Activated CD8-positive, alpha-beta memory T cell treated with anti-CD3 and anti-CD28 coated beads for 1 hour (primary cell): ENCODE results near the gene AGAP1.

Experiments
- DNase-seq, 2 donors: peaks; one replicate each; pipeline ENCODE4 v3.0.0-alpha.2; 2020; ENCODE audit warnings: low read depth in 1 of 2; ENCODE audit errors: extremely low read depth in 1 of 2

AGAP1 gene

GRCh38 chr2:236101311-236101950 is 607.6 kb downstream of the AGAP1 start:
- DNase-seq, result no peak

GRCh38 chr2:236102971-236103370 is 609.1 kb downstream of the AGAP1 start:
- DNase-seq, result no peak

- DNase-seq, result no peak
Measured at GRCh38 chr2:236103981-236104380, 610.1 kb downstream of the AGAP1 start.

DNA sequence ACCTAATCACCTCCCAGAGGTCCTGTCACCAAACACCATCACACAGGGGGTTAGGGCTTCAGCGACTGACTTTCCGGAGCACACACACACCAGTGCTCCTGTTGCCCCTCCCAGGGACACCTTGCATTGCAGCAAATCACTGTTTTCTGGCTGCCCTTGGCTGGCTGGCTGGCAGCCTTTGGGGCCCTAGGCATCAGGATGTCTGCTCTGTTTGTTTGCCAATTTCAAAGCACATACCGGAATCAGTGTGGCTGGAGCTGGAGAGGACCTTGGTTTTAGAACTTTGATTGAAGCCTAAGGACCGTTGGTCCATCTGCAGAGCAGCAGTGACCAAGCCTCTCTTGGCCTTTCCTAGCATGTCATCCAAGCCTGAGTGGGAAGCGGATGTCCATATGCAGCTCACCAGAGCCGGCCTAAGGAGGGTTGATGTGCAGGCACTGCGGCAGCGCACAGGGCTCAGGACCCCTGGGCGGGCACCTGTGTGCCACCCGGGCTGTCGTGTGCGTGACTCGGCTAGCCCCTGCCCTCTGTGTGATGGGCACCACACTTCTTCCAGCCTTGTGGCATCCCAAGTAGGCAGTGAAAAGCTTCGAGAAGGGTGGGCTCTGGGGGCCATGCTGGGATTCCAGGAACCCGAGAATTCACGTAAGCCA is 612.2 kb downstream of the AGAP1 start:
- DNase-seq, result no peak

GRCh38 chr2:236106761-236107160 is 612.9 kb downstream of the AGAP1 start:
- no peak for DNase-seq

DNA sequence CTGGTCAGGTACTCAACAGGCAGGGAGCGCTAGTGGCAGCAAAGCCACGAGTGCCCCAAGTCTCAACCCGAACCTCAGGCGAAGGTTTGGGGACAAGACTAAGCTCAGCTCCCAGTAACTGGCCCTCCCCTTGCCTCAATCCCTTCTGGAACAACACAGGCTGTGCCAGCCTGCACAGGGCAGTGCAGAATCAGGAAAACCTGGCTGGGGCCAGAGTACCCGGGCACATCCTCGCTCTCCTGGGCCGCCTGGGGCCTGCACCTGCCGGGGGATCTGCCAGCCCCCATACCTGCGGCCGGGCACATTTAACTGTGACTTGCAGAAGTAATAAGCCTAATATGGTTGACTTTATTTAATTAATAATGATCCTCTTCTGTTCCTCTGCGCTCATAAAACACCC is 613.7 kb downstream of the AGAP1 start:
- no peak for DNase-seq

DNA sequence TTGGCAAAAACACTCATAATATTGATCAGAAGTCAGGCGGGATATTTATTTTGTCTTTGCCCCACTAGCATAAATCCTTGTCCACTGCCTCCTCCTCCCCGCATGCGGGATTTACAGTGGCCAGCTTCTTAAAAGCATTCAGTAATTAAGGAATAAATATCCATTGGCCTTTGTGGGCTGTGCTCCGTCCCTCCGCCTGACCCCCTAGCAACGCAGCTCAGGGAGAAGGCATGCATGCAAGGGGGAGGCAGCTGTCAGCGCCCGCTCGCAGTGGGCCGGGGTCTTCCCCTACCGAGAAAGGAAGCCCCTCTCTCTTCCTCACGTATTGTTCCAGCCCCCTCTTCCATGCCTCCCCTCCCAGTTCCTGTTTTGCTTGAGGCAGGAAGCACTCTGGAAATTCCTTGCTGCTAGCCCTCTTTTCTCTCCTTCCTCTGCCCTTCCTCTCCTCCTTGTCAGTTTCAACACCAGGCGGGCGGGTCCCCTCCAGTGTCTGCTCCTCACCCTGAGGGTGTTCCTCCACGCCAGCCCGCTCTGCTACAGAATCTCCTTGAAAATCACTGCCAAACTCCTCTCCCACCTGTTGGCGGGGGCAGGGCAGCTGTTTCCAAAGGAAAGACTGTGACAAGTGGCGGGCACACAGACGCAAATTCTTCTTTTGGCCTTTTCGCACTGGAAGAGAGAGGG is 614.2 kb downstream of the AGAP1 start:
- no peak for DNase-seq

DNA sequence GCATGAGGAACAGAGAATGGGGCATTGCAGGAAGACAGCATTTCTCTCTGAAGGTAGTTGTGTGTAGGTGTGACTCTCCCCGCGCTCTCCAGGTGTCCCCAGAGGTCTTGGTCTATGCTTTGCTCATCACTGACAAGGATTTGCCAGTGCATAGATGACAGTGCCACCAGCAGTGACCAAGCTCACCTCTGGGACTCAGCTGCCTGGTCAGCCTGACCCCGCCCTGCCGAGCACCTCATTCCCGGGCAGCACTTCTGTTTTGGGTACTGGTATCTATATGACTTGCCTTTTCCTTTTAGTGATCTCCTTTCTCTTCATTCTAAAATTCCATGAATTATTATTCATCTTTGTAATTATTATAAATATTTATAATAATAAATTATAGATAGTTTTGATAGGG is 615.2 kb downstream of the AGAP1 start:
- no peak for DNase-seq

DNA sequence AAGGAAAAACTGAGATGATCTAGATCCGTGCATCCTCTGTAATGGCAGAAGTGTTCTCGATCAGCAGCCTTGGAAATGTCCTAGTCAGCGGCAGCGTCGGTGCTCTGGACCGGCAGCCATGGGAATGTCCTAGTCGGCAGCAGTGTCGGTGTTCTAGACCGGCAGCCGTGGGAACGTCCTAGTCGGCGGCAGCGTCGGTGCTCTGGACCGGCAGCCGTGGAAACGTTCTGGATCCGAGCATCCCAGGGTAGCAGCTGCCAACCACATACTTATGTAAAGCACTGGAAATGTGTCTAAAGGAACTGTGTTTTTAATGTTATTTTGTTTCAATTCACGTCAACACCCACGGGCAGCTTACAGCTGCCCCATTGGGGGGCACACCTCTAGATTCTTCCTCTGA is 615.6 kb downstream of the AGAP1 start:
- DNase-seq, result no peak

DNA sequence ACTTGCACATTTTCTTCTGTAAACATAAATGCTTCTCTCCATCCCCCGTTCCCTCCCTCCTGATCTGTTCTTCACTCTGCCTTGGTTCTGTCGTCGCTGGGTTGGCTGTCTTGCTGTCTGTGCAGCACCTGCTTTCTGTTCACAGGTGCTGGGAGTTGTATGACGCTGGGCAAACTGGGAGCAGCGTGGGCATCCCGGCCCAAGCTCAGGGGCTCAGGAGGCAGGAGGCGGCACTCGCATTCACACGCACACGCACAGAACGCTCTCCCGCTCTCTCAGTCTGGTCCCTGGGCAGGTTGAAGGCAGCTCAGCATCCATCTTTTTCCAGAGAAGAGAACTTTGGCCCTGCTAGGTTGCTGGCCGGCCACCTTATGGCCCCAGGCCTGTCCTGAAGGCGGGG is 618.6 kb downstream of the AGAP1 start:
- DNase-seq, result no peak

DNA sequence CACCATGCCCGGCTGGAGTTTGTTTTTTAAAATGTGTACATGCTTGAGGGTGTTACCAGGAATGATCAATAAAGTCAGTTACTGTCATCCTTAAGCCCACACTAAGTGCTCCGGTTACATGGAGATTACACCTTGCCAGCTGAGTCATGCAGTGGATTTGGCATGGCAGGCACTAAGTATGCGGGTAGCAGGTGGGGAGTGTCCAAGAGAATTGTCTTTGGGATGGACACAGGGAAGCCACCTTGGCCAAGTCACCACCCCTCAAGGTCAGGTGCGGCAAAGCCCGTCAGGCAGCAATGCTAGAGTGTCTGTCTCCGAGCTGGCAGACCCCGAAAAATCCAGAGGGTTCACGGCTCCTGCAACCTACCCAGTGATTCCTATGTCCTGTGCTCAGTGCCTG is 619.6 kb downstream of the AGAP1 start:
- DNase-seq, result no peak

DNA sequence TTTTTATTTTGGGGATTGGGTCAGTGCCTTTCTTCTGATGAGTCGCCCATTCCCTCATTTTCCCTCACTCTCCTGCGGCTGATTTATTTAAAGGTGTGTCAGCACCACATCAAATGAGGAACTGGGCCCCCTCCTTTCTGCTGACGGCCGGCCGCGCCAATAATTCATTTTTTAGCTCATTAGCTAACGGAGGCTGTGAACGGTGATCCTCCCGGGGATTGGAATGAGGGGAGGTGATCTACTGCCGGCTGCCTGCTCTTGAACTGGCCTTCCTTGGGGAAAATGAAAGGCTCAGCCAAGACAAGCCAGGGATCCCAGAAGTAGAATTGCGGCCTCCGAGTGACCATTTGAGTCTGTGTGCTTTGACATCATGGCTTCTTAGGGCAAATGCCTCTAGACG is 620.1 kb downstream of the AGAP1 start:
- DNase-seq, result no peak

- DNase-seq, result no peak
Measured at GRCh38 chr2:236114959-236115358, 621.1 kb downstream of the AGAP1 start.

DNA sequence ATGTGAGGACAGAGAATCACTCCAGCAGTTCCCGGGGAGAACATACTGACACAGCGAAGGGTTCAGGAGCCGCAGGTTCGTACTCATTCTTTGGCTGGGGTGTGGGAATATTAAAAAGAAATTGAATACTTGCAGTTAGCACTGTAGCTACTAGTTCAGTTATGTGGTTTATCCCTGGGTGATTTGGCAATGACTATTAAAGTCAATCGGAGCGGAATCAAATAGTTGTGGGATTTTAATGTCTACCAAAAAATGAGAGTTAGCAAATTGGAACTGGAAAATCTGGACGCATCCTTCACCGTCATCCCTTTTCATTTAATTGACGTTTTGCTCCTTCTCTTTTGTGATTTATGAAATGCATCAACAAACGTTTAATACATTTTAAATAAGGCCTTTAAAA is 623.6 kb downstream of the AGAP1 start:
- DNase-seq, result no peak

DNA sequence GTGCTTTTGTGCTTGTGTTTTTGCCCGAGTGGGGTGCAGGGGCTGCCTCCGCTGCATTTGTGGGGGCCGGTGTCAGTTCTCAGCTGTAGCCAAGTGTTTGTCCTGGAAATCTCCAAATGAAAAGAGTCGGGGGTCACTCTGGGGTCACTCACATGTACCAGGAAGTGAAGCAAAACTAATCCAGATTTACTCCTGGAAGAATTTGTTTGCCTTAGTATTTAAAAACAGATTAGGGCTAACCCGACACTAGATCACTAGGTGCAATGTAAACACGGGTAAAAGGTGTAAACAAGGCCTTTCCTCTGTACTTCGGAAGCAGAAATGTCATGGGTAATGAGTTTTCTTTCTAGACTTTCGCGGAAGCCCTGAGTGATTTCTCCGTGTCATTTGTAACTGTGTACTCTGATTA is 624.0 kb downstream of the AGAP1 start:
- DNase-seq, result no peak

DNA sequence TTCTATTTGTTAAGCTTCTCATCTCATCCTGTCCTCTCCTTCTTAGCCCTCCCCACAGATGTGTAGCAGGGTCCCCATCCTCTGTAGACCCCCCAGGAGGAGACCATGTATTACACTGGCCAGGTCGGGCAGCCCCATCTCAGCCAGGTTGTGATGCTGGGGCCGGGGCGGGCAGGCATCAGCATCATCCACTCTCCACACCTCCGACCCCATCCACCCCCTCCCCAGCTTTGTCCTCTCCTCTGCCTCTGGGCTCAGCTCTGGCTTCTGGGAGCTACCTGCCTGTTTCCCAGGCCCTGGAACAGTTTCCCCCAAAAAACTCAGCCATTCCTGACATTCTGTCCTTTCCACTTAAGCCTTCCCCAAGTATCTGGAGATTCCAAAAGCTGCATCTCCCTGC is 625.2 kb downstream of the AGAP1 start:
- no peak for DNase-seq

GRCh38 chr2:236119476-236119875 is 625.6 kb downstream of the AGAP1 start:
- DNase-seq, result no peak

DNA sequence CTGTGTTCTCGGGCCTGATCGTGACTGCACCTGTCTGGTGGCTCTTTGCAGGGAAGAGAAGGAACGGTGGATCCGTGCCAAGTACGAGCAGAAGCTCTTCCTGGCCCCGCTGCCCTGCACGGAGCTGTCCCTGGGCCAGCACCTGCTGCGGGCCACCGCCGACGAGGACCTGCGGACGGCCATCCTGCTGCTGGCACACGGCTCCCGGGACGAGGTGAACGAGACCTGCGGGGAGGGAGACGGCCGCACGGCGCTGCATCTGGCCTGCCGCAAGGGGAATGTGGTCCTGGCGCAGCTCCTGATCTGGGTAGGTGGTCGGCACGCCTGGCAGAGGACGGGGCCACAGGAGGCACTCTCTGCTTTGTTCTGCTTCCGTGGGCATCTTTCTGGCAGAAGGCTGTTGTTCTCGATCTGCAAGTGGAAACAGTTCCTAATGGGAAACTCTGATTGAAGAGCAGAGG is 626.3 kb downstream of the AGAP1 start:
- no peak for DNase-seq

DNA sequence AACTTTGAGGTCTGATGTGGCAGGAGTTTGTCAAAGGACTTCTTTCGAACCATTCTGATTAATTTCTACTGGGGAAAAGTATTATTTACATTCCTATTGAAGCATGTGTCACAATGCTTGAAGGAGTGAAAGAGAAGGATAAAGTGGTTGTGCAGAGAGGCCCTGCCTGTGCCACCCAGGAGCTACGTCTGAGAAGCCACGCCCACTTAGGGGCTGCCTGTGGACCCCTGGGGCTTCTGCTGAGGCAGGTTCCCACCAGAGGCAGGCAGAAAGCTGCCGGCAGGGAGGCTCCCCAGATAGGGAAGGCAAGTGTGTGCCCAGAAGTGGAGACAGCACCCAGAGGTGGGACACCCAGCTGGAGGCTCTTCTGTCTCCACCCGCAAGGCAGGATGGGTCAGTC is 627.0 kb downstream of the AGAP1 start:
- DNase-seq, result no peak

DNA sequence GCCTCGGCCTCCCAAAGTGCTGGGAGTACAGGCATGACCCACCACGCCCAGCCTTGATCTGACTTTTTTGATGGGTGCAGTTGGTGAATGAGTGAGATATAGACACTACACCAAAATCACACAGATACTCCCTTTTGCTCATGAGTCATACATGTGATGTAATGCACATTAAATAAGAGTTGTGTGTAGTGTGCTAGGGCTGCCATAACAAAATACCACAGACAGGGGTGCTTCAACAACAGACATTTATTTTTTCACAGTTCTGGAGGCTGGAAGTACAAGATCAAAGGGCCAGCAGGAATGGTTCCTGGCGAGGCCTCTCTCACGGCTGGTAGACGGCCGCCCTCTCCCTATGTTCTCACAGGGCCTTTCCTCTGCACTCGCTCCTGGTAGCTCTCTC is 627.7 kb downstream of the AGAP1 start:
- no peak for DNase-seq

DNA sequence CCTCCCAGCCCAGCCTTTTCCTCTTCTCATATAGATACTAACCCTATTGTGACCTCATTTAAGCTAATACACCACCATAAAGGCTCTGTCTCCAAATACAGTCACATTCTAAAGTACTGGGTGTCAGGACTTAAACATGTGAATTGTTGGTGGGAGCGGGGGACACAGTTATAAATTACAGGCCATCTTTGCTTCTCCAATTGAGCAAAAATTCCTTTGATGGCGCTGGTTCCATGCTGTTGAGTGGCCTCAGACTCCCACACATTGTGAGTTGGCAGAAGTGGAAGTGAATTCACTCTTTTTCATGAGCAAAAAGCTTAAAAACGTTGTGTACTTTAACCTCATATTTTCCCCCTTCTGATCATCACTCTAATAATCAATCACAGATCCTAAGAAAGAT is 628.4 kb downstream of the AGAP1 start:
- DNase-seq, result no peak

GRCh38 chr2:236123716-236124115 is 629.9 kb downstream of the AGAP1 start:
- no peak for DNase-seq
